Prostate gland (tissue), 2 donors: ENCODE results near the gene ZC2HC1B.

Source experiments
- POLR2A ChIP-seq: fragments of 450-650 bp; IDR thresholded peaks from one replicate; pipeline ENCODE4 v1.6.1; 2016; ENCODE audit warnings: antibody characterized with exemption, mild to moderate bottlenecking
- TF ChIP-seq, protein P1 (sequence below), 4 experiments: fragments of 200-600 bp in 2 of 4; fragments of 450-650 bp in 2 of 4; sonication (generic) in 2 of 4; IDR thresholded peaks; 1 replicate in 3 of 4; 2 replicates in 1 of 4; pipeline ENCODE4 v1.5.1; 2016 to 2019; ENCODE audit warnings: antibody characterized with exemption in 4 of 4, mild to moderate bottlenecking in 2 of 4, moderate library complexity in 2 of 4

DNA sequence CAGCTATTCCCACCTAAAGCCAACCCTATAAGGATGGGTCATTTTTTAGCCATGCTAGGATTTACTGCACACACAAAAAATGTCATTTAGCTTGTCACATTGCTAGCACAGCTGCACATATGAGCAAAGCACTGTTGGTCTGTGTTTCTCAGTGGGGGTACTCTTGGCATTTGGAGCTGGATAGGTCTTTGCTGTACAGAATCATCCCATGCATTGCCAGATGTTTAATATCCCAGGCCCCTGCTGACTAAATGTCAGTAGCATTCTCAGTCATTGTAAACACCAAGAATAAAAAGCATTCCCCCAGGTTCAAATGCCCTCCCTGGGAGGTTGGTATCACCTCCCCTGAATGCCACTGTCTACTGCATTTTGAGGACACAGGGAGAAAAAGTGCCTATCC, 35.7 kb upstream of the ZC2HC1B start:
- TF ChIP-seq, protein P1, sequence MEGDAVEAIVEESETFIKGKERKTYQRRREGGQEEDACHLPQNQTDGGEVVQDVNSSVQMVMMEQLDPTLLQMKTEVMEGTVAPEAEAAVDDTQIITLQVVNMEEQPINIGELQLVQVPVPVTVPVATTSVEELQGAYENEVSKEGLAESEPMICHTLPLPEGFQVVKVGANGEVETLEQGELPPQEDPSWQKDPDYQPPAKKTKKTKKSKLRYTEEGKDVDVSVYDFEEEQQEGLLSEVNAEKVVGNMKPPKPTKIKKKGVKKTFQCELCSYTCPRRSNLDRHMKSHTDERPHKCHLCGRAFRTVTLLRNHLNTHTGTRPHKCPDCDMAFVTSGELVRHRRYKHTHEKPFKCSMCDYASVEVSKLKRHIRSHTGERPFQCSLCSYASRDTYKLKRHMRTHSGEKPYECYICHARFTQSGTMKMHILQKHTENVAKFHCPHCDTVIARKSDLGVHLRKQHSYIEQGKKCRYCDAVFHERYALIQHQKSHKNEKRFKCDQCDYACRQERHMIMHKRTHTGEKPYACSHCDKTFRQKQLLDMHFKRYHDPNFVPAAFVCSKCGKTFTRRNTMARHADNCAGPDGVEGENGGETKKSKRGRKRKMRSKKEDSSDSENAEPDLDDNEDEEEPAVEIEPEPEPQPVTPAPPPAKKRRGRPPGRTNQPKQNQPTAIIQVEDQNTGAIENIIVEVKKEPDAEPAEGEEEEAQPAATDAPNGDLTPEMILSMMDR (IDR thresholded peaks at IDR 0.05): no peak
- no peak for TF ChIP-seq POLR2A
